A673 (cell line): ENCODE data around the gene TTLL8. TPM values are rescaled to one million over a fixed set of nuclear protein-coding genes. Genes with fewer than 3 reads are reported as not detected.

ENCODE experiments used
- BruUV-seq: library from RNA; stranded (reverse); fragments of 400-500 nt; replicated peaks from 2 replicates; lab custom pipeline; 2021; lab: Mats Ljungman, UMichigan
- CTCF ChIA-PET: fragments of 300-600 bp; sonication (Branson Sonifier 250); formaldehyde crosslinking; loops from one replicate; lab custom pipeline; 2022; ENCODE audit warnings: antibody characterized with exemption; lab: Charles Lee
- POLR2A ChIA-PET: fragments of 300-600 bp; sonication (Branson Sonifier 250); formaldehyde crosslinking; loops from one replicate; lab custom pipeline; 2022; ENCODE audit warnings: antibody characterized with exemption; ENCODE audit not compliant: low non-redundant PET; lab: Charles Lee
- DNase-seq: peaks from one replicate; pipeline ENCODE4 v3.0.0-alpha.2; 2015; ENCODE audit warnings: low spot score
- H3K27ac ChIP-seq: fragments of 200-600 bp; sonication (generic); 2 replicates; pipeline ENCODE4 v1.5.1; 2016; ENCODE audit warnings: mixed run types, low read depth, mild to moderate bottlenecking, mixed read lengths, antibody characterized with exemption, low read length; ENCODE audit not compliant: poor library complexity, severe bottlenecking
- H3K27me3 ChIP-seq: fragments of 200-600 bp; sonication (generic); replicated peaks from 2 replicates; pipeline ENCODE4 v1.6.1; 2017; ENCODE audit warnings: mixed run types, low read depth, mild to moderate bottlenecking, mixed read lengths, antibody characterized with exemption, low read length; ENCODE audit not compliant: insufficient read depth, poor library complexity
- H3K36me3 ChIP-seq: fragments of 200-600 bp; sonication (generic); 2 replicates; pipeline ENCODE4 v1.6.1; 2016; ENCODE audit warnings: mixed run types, mild to moderate bottlenecking, mixed read lengths, antibody characterized with exemption, low read length; ENCODE audit not compliant: insufficient read depth, poor library complexity, severe bottlenecking
- H3K4me1 ChIP-seq: fragments of 200-600 bp; sonication (generic); 2 replicates; pipeline ENCODE4 v1.6.1; 2017; ENCODE audit warnings: mixed run types, mild to moderate bottlenecking, mixed read lengths, antibody characterized with exemption, low read length; ENCODE audit not compliant: insufficient read depth, poor library complexity, severe bottlenecking
- H3K4me3 ChIP-seq: fragments of 200-600 bp; sonication (generic); 2 replicates; pipeline ENCODE4 v1.5.1; 2016; ENCODE audit warnings: low read depth, mixed run types, mild to moderate bottlenecking, mixed read lengths, low read length; ENCODE audit not compliant: poor library complexity, severe bottlenecking
- H3K9me3 ChIP-seq: fragments of 200-600 bp; sonication (generic); 2 replicates; pipeline ENCODE4 v1.6.1; 2016; ENCODE audit warnings: mixed run types, low read depth, mild to moderate bottlenecking, mixed read lengths, antibody characterized with exemption, low read length; ENCODE audit not compliant: poor library complexity, severe bottlenecking
- EZH2 ChIP-seq: fragments of 200-600 bp; sonication (generic); IDR thresholded peaks from 2 replicates; pipeline ENCODE4 v1.6.1; 2017; ENCODE audit warnings: borderline replicate concordance, low read depth, mild to moderate bottlenecking, mixed read lengths, antibody characterized with exemption, low read length; ENCODE audit not compliant: poor library complexity, severe bottlenecking
- intact Hi-C: fragments of 100-400 bp; cut with micrococcal nuclease; formaldehyde crosslinking; loops from one replicate; pipeline ENCODE4 v1.10.0; 2022; ENCODE audit not compliant: unreplicated experiment
- total RNA-seq: library from RNA; stranded (reverse); gene quantifications from 2 replicates; pipeline ENCODE4 v1.2.3, GENCODE V29; 2021
- TF ChIP-seq, protein P1 (sequence below): fragments of 300-800, 200-600 bp; sonication (generic); conservative IDR thresholded peaks from 2 replicates; pipeline ENCODE4 v1.5.1; 2017; ENCODE audit warnings: low read depth, mild to moderate bottlenecking, antibody characterized with exemption, low read length, moderate library complexity, mixed read lengths

Gene TTLL8
- total RNA-seq, 1 experiment from 2014 or later, result not detected

DNA sequence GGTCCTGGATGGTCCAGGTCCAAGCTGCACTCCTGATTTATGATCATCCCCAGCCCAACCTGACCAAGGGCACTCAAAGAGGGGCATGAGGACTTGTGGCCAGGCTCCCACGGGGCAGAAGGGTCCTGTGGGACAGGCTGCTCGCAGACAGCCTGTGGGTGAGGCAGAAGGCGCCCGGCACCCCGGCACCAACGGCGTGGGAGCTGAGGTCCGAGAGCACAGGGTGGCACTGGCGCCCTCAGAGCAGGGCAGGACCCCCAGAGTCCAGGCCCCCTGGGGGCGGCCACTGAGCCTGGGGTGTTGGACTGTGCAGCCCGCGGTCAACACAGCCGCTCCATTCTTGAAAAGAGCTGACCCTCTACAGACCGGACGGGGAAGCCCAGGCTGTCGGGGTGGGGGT, 48.8 kb downstream of the TTLL8 start:
- no TSS peak for BruUV-seq
- Histone ChIP-seq H3K27me3 (no peaks in the 10 kb centered on the region), H3K4me1 (peaks cover 4% of the 10 kb centered on the region), H3K9me3 (no peaks in the 10 kb centered on the region), H3K27ac (no peak overlapping the region), H3K4me3 (no peak overlapping the region), H3K36me3 (no peaks in the 10 kb centered on the region)
- intact Hi-C loops, result no loop called here
- no peak for DNase-seq
- ChIA-PET CTCF (no interaction called here), POLR2A (interaction anchor here (0.6 kb wide), 1 partner anchor 173 kb away, joined by 3 read pairs; no protein-coding TSS in a partner anchor)
- TF ChIP-seq, protein P1, sequence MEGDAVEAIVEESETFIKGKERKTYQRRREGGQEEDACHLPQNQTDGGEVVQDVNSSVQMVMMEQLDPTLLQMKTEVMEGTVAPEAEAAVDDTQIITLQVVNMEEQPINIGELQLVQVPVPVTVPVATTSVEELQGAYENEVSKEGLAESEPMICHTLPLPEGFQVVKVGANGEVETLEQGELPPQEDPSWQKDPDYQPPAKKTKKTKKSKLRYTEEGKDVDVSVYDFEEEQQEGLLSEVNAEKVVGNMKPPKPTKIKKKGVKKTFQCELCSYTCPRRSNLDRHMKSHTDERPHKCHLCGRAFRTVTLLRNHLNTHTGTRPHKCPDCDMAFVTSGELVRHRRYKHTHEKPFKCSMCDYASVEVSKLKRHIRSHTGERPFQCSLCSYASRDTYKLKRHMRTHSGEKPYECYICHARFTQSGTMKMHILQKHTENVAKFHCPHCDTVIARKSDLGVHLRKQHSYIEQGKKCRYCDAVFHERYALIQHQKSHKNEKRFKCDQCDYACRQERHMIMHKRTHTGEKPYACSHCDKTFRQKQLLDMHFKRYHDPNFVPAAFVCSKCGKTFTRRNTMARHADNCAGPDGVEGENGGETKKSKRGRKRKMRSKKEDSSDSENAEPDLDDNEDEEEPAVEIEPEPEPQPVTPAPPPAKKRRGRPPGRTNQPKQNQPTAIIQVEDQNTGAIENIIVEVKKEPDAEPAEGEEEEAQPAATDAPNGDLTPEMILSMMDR, result no peak
- TF ChIP-seq EZH2, result no peak

DNA sequence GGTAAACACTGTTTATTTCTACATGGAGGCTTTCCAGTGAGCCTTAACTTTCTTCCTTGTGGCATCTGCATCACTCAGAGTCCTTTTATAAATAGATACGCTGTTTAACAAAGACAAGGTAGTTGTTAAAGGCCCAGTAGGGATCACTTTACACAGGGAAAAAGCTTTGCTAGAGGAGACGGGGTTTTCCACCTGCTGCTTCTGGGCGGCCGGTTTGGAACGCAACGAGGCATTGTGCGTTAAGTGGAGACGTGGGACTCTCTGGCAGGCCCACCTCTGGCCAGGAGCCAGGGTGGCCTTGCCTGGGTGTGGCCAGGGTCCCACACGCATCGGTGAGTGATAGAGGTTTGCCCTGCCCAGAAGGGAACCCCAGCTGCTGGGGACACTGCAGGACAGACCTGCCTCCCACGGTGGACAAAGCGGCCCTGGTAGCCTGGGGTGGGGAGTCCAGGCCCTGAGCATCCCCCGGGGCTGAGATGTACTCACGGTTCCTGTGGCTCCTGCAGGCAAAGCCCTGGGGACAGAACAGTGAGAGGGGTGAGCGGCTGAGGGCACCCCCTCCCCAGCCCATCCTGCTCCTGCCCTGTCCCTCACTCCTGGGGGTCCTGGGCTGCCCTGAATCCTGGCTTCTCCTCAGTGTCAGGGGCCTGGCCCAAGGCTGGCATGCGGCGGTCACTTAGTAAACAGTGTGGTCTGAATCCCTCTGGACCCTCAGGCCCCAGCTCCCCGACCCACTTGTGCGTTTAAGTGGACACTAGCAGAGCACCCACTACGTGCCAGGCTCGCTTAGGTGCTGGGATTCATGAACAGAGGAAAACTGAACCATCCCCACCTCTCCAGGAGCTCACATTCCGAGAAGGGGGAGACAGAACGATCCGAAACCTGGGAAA, 49.7 kb downstream of the TTLL8 start:
- no TSS peak for BruUV-seq
- H3K9me3 ChIP-seq, result no peaks in the 10 kb centered on the region
- no peak overlapping the region for H3K27ac ChIP-seq
- no peak for DNase-seq
- TF ChIP-seq, protein P1, result no peak
- H3K4me1 ChIP-seq, result peaks cover 4% of the 10 kb centered on the region
- POLR2A ChIA-PET, result interaction anchor here (0.6 to 0.7 kb wide), 2 partner anchors 162 to 174 kb away, joined by 3 to 8 read pairs; no protein-coding TSS in a partner anchor
- H3K27me3 ChIP-seq, result no peaks in the 10 kb centered on the region
- H3K4me3 ChIP-seq, result no peak overlapping the region
- no peaks in the 10 kb centered on the region for H3K36me3 ChIP-seq
- intact Hi-C loops, result no loop called here
- CTCF ChIA-PET, result no interaction called here

DNA sequence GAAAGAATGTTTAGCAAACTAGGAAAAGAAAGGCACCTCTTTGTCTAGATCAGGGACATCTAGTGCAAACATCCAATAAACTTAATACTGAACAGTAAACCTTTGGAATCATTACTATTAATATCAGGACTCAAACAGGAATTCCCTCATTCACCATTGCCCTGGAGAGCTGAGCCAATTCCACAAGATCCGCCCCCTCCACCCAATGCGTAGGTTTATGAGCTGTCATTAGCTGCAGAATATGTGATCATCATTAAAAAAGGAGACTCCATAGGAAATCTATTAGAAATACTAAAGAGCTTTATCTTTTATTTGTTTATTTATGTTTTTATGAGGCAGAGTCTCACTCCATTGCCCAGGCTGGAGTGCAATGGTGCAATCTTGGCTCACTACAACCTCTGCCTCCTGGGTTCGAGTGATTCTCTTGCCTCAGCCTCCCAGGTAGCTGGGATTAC, 51.0 kb downstream of the TTLL8 start:
- H3K27ac ChIP-seq, result no peak overlapping the region
- no peaks in the 10 kb centered on the region for H3K36me3 ChIP-seq
- H3K27me3 ChIP-seq, result no peaks in the 10 kb centered on the region
- H3K9me3 ChIP-seq, result no peaks in the 10 kb centered on the region
- ChIA-PET POLR2A (no interaction called here), CTCF (interaction anchor here (0.5 kb wide), 1 partner anchor 23 kb away, joined by 4 read pairs; no protein-coding TSS in a partner anchor)
- no peak for TF ChIP-seq EZH2
- TF ChIP-seq, protein P1, result no peak
- peaks cover 7% of the 10 kb centered on the region for H3K4me1 ChIP-seq
- no TSS peak for BruUV-seq
- intact Hi-C loops, result no loop called here
- DNase-seq, result no peak
- H3K4me3 ChIP-seq, result no peak overlapping the region
